GM13976 (cell line): ENCODE data around the gene IKZF1.

Experiments used
- DNase-seq: peaks from one replicate; pipeline ENCODE4 v3.0.0; 2012; ENCODE audit warnings: low spot score
- CTCF ChIP-seq: IDR thresholded peaks from 2 replicates; pipeline ENCODE4 v1.5.1; 2012; ENCODE audit warnings: borderline replicate concordance, mild to moderate bottlenecking; ENCODE audit not compliant: insufficient read depth; ENCODE audit errors: extremely low read depth, missing control alignments, control extremely low read depth
- in situ Hi-C: fragments of 300-500 bp; cut with MboI; formaldehyde crosslinking; loops from one replicate; pipeline ENCODE4 v1.12.0; 2022; ENCODE audit warnings: low sequenced_read_pairs, mixed read lengths, inconsistent platforms; ENCODE audit not compliant: unreplicated experiment

Gene IKZF1

GRCh38 chr7:50376056-50376820, 71.7 kb downstream of the IKZF1 start:
- no peak for TF ChIP-seq CTCF
- in situ Hi-C loops: no loop called here
- DNase-seq: no peak

- no peak for DNase-seq
- in situ Hi-C loops: no loop called here
- TF ChIP-seq CTCF: no peak
Observed at GRCh38 chr7:50377356-50377755, 72.8 kb downstream of the IKZF1 start.

GRCh38 chr7:50379082-50379481, 74.6 kb downstream of the IKZF1 start:
- no peak for TF ChIP-seq CTCF
- DNase-seq: no peak
- in situ Hi-C loops: no loop called here

- in situ Hi-C loops: no loop called here
- no peak for DNase-seq
- no peak for TF ChIP-seq CTCF
Observed at GRCh38 chr7:50379539-50379938, 75.0 kb downstream of the IKZF1 start.

GRCh38 chr7:50382455-50382854, 77.9 kb downstream of the IKZF1 start:
- no peak for DNase-seq
- TF ChIP-seq CTCF: no peak
- in situ Hi-C loops: no loop called here

GRCh38 chr7:50387351-50387750, 82.8 kb downstream of the IKZF1 start:
- TF ChIP-seq CTCF: no peak
- DNase-seq: no peak
- in situ Hi-C loops: no loop called here
